NCI-H82 treated with DMSO at 0.1 percent for 48 hours (cell line): ENCODE data around the gene SLC22A8.
A peak's percentile ranks its signal among the peaks of the same experiment; 100 is the strongest.
"Not testable (repeated sequence)": the region's sequence is repeated elsewhere in the genome, so short reads cannot be mapped to it uniquely, and the experiment has no call there.

Source experiments
- DNase-seq: peaks from one replicate; lab custom pipeline; 2025; ENCODE audit not compliant: unreplicated experiment; lab: John Stamatoyannopoulos, UW

Gene SLC22A8

GRCh38 chr11:63015521-63016215, at the start of gene SLC22A8:
Gene SLC22A8 (minus strand): TSS chr11:63015841. CDS start chr11:63014958, 883 bp downstream.
- DNase-seq = peak; percentile 85

- DNase-seq = not testable (repeated sequence)
These were observed 30.6 kb upstream of the SLC22A8 start for GRCh38 chr11:63046203-63046602.

- no peak for DNase-seq
These were observed 27.0 kb upstream of the SLC22A8 start for GRCh38 chr11:63042596-63042995.

DNA sequence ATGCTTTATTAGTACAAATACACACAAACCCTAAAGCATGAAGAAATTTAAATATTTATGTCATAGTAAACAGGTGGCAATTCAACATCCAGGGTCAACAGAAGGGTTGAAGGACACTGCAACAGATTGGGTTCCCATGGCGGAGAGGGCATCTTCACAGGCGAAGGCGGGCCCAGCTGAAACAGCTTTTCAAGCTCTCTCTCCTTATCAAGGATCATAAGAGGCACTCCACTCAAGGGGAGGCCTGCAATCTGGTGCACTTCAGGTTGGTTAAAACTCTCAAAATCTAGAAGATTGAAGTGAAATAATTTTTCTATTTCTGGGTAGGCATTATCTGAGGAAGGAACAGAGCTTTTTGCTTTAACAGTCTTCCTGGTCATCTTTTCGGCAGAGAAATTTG, 16.8 kb upstream of the SLC22A8 start:
- no peak for DNase-seq

DNA sequence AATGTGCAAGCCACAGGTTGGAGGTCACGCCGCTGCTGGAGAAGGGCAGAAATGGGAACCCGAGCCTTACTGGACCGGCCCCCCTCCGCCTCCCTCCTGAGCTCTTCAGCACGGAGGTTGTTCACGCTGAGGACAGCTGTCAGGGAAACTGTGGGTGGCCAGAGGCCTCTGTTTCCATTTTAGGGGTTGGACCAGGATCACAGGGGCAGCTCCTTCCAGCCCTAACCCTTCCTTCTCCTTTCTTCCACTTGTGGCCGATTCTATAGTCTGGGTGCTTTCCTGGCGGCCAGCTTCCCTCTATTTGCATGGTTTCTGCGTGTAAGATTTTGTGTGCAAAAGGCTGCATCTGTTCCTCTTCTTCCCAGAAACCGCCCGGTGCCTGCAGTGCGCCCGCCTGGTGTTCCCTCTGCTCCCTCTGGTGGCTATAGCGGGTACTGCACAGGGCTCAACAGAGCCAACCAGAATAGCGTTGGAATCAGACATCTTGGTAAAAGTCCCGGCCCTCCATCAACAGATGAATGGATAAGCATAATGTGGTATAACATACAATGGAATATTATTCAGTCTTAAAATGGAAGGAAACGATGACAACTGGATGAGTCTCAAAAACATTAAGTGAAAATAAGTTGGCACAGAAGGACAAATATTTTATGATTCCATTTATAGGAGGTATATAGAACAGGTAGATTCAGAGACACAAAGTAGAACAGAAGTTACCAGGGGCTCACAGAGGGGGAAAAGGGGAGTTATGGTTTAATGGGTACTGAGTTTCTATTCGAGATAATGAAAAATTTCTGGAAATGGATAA, 8.4 kb upstream of the SLC22A8 start:
- DNase-seq = peak; percentile 52

DNA sequence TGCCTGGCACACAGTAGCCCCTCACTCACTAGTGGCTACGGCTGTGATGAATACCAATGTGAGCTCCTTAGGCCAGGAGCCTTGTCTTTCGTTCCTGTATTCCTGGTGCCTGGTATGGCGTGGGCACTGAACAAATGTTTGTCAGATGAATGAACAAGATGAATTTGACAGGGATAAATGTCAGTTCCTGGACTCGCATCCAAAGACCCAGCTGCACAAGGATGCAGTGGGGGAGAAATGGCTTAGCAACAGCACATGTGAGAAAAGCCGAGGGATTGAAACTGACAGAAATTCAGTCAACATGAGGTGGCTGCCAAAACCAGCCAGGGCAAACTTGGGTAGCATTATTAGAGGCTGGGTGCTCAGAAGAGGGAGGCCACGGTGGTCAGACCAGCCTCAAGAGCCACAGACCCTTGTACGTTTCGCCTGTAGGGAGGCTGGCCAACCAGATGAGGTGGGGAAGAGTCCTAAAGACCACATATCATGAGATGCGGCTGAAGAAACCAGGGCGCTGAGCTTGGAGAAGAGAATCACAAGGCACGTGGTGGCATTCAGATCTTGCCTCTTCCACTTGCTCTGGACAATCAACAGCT, 7.7 kb upstream of the SLC22A8 start:
- no peak for DNase-seq

- DNase-seq = peak; percentile 75
These were observed 6.8 kb upstream of the SLC22A8 start for GRCh38 chr11:63022441-63022840.

DNA sequence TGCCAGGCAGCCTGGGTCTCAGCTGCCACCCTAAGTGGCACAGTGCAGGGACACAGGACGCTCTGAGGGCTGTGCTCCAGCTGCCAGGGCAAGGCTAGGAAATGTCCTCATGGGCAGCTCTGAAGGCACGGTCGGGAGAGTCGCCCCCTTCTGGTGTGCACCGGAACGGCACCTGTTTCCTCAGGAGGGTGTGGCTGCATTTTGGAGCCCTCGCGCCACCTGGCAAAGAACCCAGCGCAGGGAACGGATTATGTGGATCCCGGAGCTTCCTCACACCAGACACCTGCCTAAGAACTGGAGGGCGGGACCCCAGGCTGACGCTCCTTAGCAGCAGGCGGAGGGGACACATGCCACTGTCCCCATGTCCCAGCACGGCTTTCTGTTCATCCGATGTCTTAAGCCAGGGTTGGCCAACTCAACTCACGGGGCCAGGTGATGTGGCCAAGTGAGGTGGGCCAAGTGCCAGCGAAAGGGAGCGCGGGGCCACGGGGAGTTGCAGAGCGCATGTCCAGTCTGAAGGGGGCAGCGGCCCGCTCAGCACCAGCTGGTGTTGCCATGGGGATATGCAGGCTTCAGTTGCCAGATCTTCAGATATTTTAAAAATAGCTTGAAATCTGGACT, 5.1 kb upstream of the SLC22A8 start:
- no peak for DNase-seq

DNA sequence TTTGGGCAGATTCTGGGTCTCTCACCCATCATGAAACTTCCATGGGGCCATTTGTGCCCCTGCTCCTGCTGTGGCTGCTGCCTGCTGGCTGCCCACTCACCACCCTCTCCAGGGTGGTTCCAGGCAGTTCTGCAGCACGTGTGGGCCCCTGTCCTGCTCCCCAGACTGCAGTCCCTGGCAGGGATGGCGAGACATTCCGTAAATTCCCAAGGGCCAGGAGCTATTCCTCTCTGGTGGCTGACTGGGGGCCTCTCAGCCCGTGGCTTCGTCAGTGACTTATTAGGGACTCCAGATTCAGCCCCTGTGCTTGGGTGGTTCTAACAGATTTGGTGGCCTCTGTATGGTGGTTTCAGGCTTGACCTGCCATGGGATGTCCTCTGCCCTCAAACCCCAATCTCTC, 3.9 kb upstream of the SLC22A8 start:
- DNase-seq = no peak

GRCh38 chr11:63017306-63017974, 1.8 kb upstream of the SLC22A8 start:
- peak; percentile 98 for DNase-seq

DNA sequence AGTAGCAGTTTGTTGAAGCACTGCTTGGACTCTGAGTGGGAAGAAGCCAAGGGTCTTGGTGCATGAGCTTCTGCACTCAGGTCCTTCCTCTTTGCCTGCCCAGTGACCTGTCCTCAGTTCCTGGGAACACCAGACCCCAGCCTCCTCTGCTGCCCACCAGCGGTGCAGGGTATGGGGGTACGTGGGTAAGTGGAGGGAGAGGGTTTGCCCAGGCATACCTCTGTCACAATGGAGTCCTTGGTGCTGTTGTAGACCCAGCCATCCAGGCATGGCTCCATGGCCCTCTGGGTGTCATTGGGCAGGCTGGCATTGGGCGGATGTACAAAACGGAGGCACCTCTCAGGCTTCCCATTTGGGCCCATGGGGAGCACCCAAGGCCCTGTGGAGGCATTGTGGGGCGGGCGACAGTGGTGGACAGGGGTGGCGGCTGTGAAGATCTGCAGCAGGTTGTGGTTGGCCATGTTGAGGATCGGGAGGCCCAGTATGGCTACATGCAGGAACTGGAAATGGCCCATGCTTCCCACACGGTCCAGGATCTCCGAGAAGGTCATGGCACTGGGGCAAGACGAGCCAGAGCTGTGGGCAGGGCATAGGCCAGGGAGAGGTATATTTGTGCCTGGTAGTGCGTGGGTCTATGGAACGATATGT, 1.1 kb downstream of the SLC22A8 start:
- no peak for DNase-seq

DNA sequence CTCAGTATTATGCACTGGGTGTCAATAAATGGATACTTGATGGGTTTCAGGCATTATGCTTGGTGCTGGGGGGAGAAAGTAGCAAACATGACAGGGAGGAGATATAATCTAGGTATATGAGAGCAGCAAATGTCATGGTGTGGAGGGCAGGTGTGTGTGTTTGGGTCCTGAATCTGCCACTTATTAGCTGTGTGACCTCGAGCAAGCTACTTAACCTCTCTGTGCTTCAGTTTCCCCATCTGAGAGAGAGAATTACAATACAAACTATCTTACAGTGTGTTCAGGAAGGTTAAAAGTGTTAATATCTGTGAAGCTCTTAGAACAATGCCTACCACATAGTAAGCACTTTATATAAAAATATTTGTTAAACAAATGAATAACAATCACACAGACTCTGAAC, 2.8 kb downstream of the SLC22A8 start:
- no peak for DNase-seq

DNA sequence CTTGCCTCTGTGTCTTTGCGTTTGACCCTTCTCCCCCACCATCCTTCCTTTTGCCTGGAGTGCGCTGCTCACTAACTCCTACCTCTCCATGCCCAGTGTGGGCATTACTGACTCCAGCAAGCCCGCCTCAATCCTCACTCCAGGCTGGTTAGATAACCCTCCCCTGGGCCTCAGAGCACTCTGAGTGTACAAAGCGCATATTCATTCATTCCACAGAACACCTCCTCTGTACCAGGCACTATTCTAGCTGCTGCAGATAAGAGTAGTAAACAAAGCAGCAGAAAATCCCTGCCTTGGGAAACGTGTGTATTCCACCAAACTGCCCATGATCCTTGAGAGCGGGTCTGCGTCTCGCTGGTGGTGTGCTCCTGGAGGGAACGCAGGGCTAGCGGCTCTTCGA, 3.2 kb downstream of the SLC22A8 start:
- DNase-seq = no peak

- DNase-seq = no peak
These were observed 4.7 kb downstream of the SLC22A8 start for GRCh38 chr11:63010934-63011439.

DNA sequence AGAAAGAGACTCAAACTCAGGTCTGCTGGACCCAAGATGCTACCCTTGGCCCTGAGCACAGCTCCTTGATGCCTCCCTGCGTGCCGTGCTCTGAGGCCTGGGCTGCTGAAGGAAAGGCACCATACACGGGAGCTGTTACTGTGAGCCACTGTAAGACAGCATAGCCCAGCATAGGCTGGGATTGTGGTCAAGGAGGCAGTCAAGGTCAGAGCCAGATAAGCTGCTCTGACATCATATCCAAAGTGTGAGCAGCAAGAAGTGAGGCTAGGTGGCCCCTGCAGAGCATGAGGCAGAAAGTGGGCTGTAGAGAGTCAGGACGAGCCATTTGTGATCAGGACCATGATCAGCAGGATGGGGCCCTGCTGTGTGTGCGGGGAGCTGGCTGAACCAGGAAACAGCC, 7.7 kb downstream of the SLC22A8 start:
- DNase-seq = no peak

DNA sequence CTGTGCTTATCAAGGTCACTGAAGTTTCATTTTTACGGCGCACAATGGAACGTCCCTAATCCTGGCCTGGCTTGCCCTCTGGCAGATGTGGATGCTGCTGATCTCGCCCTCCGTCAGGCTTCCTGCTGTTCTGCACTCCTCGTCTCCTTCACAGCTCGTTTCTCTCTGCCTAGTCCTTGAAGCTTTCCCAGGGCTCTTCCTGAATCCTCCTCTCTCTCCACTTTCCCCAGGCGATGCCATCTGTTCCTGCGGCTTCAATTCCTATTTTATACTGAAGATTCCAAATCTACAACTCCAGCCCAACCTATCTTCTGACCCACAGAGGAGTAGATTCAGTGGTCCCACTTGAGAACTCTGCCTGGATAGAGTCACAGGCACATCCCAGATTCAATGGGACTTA, 14.2 kb downstream of the SLC22A8 start:
- peak; percentile 18 for DNase-seq

DNA sequence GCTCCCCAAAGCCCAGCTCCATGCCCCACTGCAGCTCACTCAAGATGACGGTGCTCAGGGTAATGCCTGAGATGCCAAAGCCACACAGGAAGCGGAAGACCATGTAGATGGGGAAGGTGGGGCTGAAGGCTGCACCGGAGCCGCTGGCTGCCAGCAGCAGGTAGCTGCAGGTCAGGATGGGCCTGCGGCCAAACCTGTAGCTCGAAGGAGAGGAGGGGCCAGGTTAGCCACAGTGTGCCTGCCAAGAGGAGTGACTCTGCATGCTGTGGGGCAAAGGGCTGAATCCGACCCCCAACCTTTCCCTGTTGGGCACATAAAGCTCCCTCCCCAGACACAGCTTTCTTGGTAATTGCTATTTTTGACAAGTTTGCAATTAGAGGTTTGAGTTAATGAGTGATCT, 16.0 kb downstream of the SLC22A8 start:
- no peak for DNase-seq

GRCh38 chr11:62999156-62999555, 16.5 kb downstream of the SLC22A8 start:
- no peak for DNase-seq

- no peak for DNase-seq
These were observed 19.4 kb downstream of the SLC22A8 start for GRCh38 chr11:62996271-62996670.

DNA sequence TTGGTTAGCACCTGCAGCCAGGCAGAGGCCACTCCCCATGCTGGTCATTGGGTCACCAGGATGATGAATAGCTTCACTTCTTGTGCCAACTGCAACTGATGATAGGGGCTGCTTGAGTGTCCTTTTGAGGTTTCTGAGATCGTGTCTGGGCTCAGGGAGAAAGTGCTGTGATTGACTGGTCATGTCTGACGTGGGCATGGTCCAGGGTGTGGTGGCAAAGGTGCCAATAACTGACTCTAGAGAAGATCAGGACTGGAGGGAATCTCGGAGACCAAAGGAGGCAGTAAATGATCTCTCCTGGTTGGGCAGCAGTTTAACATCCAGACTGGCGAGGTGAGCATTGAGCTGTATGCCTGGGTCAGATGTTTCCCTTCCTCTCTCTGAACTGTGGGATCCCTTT, 20.9 kb downstream of the SLC22A8 start:
- no peak for DNase-seq
